RWPE2 (cell line): ENCODE measurements around the gene SINHCAF.
A peak's percentile ranks its signal among the peaks of the same experiment; 100 is the strongest.

Experiments
- ATAC-seq: fragments of 200-7000 bp; cut with Tn5 transposase; 3 replicates; pipeline ENCODE4 v1.9.1; 2021; ENCODE audit warnings: low read depth
- DNase-seq: peaks from one replicate; pipeline ENCODE4 v3.0.0-alpha.2; 2020; ENCODE audit warnings: low spot score
- H3K27ac ChIP-seq: fragments of 450-650 bp; 2 replicates; pipeline ENCODE4 v1.5.1; 2017; ENCODE audit warnings: mild to moderate bottlenecking; ENCODE audit not compliant: poor library complexity, severe bottlenecking
- H3K27me3 ChIP-seq: fragments of 250-450 bp; sonication (Bioruptor Pico); 2 replicates; pipeline ENCODE4 v1.5.1; 2021; ENCODE audit warnings: mild to moderate bottlenecking, moderate library complexity; ENCODE audit not compliant: insufficient read depth, poor library complexity, severe bottlenecking
- H3K36me3 ChIP-seq: fragments of 250-450 bp; sonication (Bioruptor Pico); 2 replicates; pipeline ENCODE4 v1.5.1; 2020; ENCODE audit warnings: low read depth, mild to moderate bottlenecking, moderate library complexity
- H3K4me1 ChIP-seq: fragments of 250-450 bp; sonication (Bioruptor Pico); 2 replicates; pipeline ENCODE4 v1.5.1; 2021; ENCODE audit warnings: mild to moderate bottlenecking, moderate library complexity; ENCODE audit not compliant: insufficient read depth, poor library complexity, severe bottlenecking
- H3K4me3 ChIP-seq: fragments of 250-450 bp; sonication (Bioruptor Pico); 2 replicates; pipeline ENCODE4 v1.5.1; 2021; ENCODE audit warnings: mild to moderate bottlenecking, moderate library complexity; ENCODE audit not compliant: severe bottlenecking
- H3K9me3 ChIP-seq: fragments of 250-450 bp; sonication (Bioruptor Pico); 2 replicates; pipeline ENCODE4 v1.5.1; 2021; ENCODE audit warnings: mild to moderate bottlenecking, moderate library complexity; ENCODE audit not compliant: severe bottlenecking
- TF ChIP-seq, protein P1 (sequence below): fragments of 450-650 bp; IDR thresholded peaks from one replicate; pipeline ENCODE4 v1.5.1; 2017; ENCODE audit warnings: mild to moderate bottlenecking, moderate library complexity; ENCODE audit not compliant: poor library complexity, severe bottlenecking

SINHCAF gene

DNA sequence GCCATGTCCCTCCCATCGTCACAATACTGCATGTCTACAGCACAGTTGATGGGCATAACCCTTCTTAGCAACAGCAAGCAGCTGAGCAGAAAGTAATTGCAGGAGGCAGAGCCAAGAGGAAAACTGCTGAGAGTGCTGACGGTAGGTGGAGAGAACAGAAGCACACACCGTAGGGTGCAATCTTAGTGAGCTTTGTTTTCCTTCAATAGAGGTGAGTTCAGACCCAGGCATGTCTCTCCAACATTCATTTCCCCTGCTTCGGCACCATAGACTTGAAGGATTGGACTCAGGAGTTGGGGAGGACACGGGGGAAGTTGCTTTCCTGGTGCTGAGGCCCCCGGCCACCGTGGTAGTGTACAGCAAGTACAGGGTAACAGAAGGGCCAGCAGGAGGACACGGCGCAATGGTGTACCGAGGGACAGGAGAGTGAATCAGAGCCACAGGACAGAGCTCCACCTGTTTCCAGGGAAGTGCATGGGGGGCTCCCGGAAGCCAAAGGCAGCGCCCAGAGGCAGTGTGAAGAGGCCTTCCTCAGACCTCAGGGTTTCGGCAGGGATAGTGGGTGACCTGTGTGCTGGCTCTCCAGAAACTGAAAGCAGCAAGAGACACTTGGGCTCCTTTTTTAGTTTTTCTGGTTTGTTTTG lies 36.3 kb upstream of the SINHCAF start:
- DNase-seq (no peak), ATAC-seq (peak; percentile 48; the same call in 1 of the 3 replicates)
- TF ChIP-seq, protein P1, sequence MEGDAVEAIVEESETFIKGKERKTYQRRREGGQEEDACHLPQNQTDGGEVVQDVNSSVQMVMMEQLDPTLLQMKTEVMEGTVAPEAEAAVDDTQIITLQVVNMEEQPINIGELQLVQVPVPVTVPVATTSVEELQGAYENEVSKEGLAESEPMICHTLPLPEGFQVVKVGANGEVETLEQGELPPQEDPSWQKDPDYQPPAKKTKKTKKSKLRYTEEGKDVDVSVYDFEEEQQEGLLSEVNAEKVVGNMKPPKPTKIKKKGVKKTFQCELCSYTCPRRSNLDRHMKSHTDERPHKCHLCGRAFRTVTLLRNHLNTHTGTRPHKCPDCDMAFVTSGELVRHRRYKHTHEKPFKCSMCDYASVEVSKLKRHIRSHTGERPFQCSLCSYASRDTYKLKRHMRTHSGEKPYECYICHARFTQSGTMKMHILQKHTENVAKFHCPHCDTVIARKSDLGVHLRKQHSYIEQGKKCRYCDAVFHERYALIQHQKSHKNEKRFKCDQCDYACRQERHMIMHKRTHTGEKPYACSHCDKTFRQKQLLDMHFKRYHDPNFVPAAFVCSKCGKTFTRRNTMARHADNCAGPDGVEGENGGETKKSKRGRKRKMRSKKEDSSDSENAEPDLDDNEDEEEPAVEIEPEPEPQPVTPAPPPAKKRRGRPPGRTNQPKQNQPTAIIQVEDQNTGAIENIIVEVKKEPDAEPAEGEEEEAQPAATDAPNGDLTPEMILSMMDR = no peak
- H3K27ac ChIP-seq = no peak overlapping the region
- no peak overlapping the region for H3K4me3 ChIP-seq
- peaks cover 10% of the 10 kb centered on the region for H3K4me1 ChIP-seq
- H3K36me3 ChIP-seq = no peaks in the 10 kb centered on the region
- no peaks in the 10 kb centered on the region for H3K27me3 ChIP-seq
- no peaks in the 10 kb centered on the region for H3K9me3 ChIP-seq

GRCh38 chr12:31361730-31362114 lies 35.8 kb upstream of the SINHCAF start:
- peaks cover 10% of the 10 kb centered on the region for H3K4me1 ChIP-seq
- H3K4me3 ChIP-seq = no peak overlapping the region
- no peaks in the 10 kb centered on the region for H3K27me3 ChIP-seq
- H3K27ac ChIP-seq = no peak overlapping the region
- TF ChIP-seq, protein P1 = no peak
- DNase-seq (no peak), ATAC-seq (no peak)
- H3K36me3 ChIP-seq = no peaks in the 10 kb centered on the region
- no peaks in the 10 kb centered on the region for H3K9me3 ChIP-seq

- no peak for DNase-seq
- H3K4me1 ChIP-seq = peaks cover 5% of the 10 kb centered on the region
- no peaks in the 10 kb centered on the region for H3K9me3 ChIP-seq
- ATAC-seq = no peak
- H3K4me3 ChIP-seq = no peak overlapping the region
- TF ChIP-seq, protein P1 = no peak
- H3K27ac ChIP-seq = no peak overlapping the region
- no peaks in the 10 kb centered on the region for H3K36me3 ChIP-seq
- no peaks in the 10 kb centered on the region for H3K27me3 ChIP-seq
Measured at GRCh38 chr12:31355747-31356107, 29.8 kb upstream of the SINHCAF start.

GRCh38 chr12:31353750-31354708 lies 28.1 kb upstream of the SINHCAF start:
- H3K4me3 ChIP-seq = no peak overlapping the region
- DNase-seq (no peak), ATAC-seq (no peak)
- no peak overlapping the region for H3K27ac ChIP-seq
- no peaks in the 10 kb centered on the region for H3K36me3 ChIP-seq
- H3K27me3 ChIP-seq = no peaks in the 10 kb centered on the region
- TF ChIP-seq, protein P1 = no peak
- no peaks in the 10 kb centered on the region for H3K4me1 ChIP-seq
- H3K9me3 ChIP-seq = no peaks in the 10 kb centered on the region
